CD4-positive, CD25-positive, alpha-beta regulatory T cell (primary cell): ENCODE results near the gene HHIPL1. TPM values are rescaled to one million over a fixed set of nuclear protein-coding genes. Genes with fewer than 3 reads are reported as not detected.

ENCODE experiments used
- ATAC-seq, 2 donors: fragments of 150-1000 bp; cut with Tn5 transposase; one replicate each; pipeline ENCODE4 v1.10.0; 2021; ENCODE audit warnings: low read depth in 2 of 2, moderate number of reproducible peaks in 2 of 2, moderate library complexity in 1 of 2
- DNase-seq, 3 donors: peaks; one replicate each; pipeline versions ENCODE4 v3.0.0 to v3.0.0-alpha.2; 2012 to 2022; ENCODE audit warnings: mixed read lengths in 1 of 3
- H3K27ac ChIP-seq: one replicate; pipeline ENCODE4 v1.7.0; 2013; ENCODE audit warnings: mild to moderate bottlenecking, low read length; ENCODE audit not compliant: insufficient read depth, poor library complexity, severe bottlenecking
- H3K27me3 ChIP-seq: one replicate; pipeline ENCODE4 v1.7.0; 2013; ENCODE audit warnings: low read length; ENCODE audit not compliant: control insufficient read depth, insufficient read depth
- H3K36me3 ChIP-seq: one replicate; pipeline ENCODE4 v1.7.0; 2013; ENCODE audit warnings: mild to moderate bottlenecking, low read length, moderate library complexity; ENCODE audit not compliant: control insufficient read depth, insufficient read depth
- H3K4me1 ChIP-seq: 2 replicates; pipeline ENCODE4 v1.7.0; 2013; ENCODE audit warnings: mild to moderate bottlenecking, low read length; ENCODE audit not compliant: insufficient read depth, control insufficient read depth, poor library complexity, severe bottlenecking
- H3K4me3 ChIP-seq: one replicate; pipeline ENCODE4 v1.7.0; 2013; ENCODE audit warnings: low read depth, mild to moderate bottlenecking, low read length, moderate library complexity
- H3K9me3 ChIP-seq, 2 experiments: 1 replicate in 1 of 2; 2 replicates in 1 of 2; pipeline ENCODE4 v1.7.0; 2013; ENCODE audit warnings: low read length in 2 of 2, mild to moderate bottlenecking in 1 of 2, moderate library complexity in 1 of 2; ENCODE audit not compliant: control insufficient read depth in 2 of 2
- H3K27ac Mint-ChIP-seq, 3 donors: one replicate each; pipeline ENCODE4 v1.8.0; 2020 to 2022; ENCODE audit warnings: mild to moderate bottlenecking in 3 of 3, mixed read lengths in 3 of 3, moderate library complexity in 2 of 3
- H3K27me3 Mint-ChIP-seq: one replicate; pipeline ENCODE4 v1.8.0; 2022; ENCODE audit warnings: mild to moderate bottlenecking, mixed read lengths
- H3K36me3 Mint-ChIP-seq: one replicate; pipeline ENCODE4 v1.8.0; 2020; ENCODE audit warnings: mixed read lengths
- H3K4me1 Mint-ChIP-seq, 4 donors: one replicate each; pipeline ENCODE4 v1.8.0; 2020 to 2022; ENCODE audit warnings: mixed read lengths in 4 of 4, mild to moderate bottlenecking in 1 of 4
- H3K4me3 Mint-ChIP-seq, 4 donors: one replicate each; pipeline ENCODE4 v1.8.0; 2020 to 2022; ENCODE audit warnings: mild to moderate bottlenecking in 4 of 4, mixed read lengths in 4 of 4, moderate library complexity in 3 of 4
- H3K9me3 Mint-ChIP-seq, 7 donors: one replicate each; pipeline ENCODE4 v1.8.0; 2020 to 2022; ENCODE audit warnings: mixed read lengths in 7 of 7, mild to moderate bottlenecking in 3 of 7, moderate library complexity in 2 of 7
- polyA plus RNA-seq, 4 donors: library from polyadenylated mRNA; unstranded; fragments of 300-500 nt; fragmentation: Illumina TruSeq; gene quantifications; one replicate each; pipeline ENCODE4 v1.2.3, GENCODE V29; 2021
- total RNA-seq: library from RNA; stranded (reverse); gene quantifications from one replicate; pipeline ENCODE4 v1.2.3, GENCODE V29; 2022

Gene HHIPL1
- total and polyA plus RNA-seq, 5 donors from 2014 or later: 0.23 TPM; not detected in 4

DNA sequence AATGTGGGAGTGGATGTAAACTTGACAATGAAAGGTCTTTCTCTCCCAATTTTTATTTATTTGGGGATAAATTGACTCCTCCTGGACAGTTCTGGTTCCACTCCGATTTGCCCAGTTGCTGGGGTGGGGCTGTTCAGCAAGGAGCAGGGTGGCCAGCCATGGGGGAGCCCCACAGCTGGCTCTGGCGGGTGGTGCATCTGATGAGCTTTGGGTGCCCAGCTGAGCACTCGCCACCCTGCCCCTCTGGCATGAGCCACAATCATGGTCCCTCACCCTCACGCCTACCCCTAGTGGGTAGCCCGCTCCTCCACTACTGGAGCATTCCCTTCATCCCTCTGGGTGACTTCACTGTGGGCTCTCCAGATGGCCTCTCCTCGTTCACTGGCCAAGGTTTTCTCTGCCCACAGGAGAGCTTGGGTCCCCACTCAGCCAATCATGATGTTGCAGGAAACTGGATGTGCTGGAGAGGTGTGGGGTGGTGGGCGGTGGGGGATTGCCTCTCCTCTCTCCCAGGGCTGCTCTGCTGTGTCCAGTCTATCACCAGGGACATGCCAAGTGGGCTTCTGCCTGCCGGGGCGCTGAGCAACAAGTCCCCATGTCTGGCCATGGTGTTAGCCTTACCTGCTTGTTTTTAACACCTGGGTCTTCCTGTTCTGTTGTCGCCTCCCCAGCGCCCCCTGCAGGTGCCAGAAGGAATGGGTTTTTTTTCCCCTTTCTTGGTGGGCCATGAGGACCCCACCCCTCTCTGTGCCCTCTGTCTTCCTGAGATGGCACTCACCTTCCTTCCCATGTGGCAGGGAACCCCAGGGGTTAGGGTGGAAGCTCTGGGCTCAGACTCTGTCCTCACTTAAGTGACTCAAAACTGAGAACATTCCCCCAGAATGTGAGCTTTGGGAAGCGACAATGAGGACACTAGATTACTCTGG is 42.6 kb downstream of the HHIPL1 start:
- Histone ChIP-seq H3K9me3 (no peaks in the 10 kb centered on the region), H3K4me1 (peaks cover 24% of the 10 kb centered on the region), H3K36me3 (no peaks in the 10 kb centered on the region), H3K27me3 (peaks cover 5% of the 10 kb centered on the region), H3K4me3 (no peak overlapping the region), H3K27ac (no peak overlapping the region)
- DNase-seq (peak in 2 of 3 donors; percentile 34 to 42), ATAC-seq (no peak)
- Mint-ChIP-seq H3K27me3 (peaks cover 35% of the 10 kb centered on the region), H3K9me3 (no peaks in the 10 kb centered on the region), H3K4me1 (peaks cover 2 to 24% (median 13%) of the 10 kb centered on the region in 4 donors), H3K36me3 (no peaks in the 10 kb centered on the region), H3K4me3 (peak overlapping the region in 1 of 4 donors; percentile 30), H3K27ac (no peak overlapping the region)

DNA sequence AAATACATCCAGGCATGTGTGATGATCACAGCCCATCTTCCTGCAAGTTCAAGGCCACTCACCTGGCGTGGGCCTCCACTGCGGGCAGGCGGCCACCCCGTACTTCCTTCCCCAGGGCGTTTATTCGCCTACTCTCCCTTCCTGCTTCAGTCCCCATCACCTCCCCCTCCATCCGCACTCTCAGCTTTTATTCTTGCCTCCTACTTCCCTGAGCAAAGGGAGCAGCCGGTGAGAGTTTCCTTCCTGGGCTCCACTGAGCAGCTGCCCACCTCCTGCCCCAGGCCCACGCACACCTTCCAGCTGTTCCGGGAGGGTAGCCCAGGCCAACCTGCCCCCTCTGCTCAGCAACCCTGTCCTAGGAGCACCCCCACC is 43.3 kb downstream of the HHIPL1 start:
- DNase-seq: no peak
- no peak overlapping the region for H3K27ac Mint-ChIP-seq

DNA sequence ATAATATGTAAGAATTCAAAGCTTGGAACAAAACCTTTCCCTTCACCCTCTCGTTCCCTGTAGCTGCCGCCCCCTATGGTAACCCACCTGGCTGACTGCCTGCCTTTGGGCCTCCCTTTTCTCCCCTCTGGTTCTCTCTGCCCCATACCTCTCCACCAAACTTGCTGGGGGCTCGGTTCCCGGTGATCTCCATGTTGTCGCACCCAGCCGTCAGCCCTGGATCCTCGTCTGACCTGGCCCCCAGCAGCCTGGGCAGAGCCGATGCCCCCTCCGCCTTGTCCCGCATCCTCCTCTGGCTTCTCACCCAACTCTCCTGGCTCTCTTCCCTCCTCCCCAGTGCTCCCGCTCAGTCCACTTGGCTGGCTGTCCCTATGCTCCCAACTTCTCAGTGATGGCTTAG is 43.7 kb downstream of the HHIPL1 start:
- H3K27me3 Mint-ChIP-seq: peaks cover 35% of the 10 kb centered on the region

More for the DNA sequence above, 43.3 kb downstream of the HHIPL1 start:
- H3K4me1 Mint-ChIP-seq: peaks cover 2 to 20% (median 10%) of the 10 kb centered on the region in 4 donors
- H3K27me3 ChIP-seq: peaks cover 5% of the 10 kb centered on the region
- H3K4me3 Mint-ChIP-seq: peak overlapping the region in 1 of 4 donors; percentile 30
- H3K9me3 Mint-ChIP-seq: no peaks in the 10 kb centered on the region
- peaks cover 18% of the 10 kb centered on the region for H3K4me1 ChIP-seq
- no peaks in the 10 kb centered on the region for H3K36me3 Mint-ChIP-seq
- ATAC-seq: no peak
- H3K27me3 Mint-ChIP-seq: peaks cover 35% of the 10 kb centered on the region
- H3K36me3 ChIP-seq: no peaks in the 10 kb centered on the region
- H3K9me3 ChIP-seq: no peaks in the 10 kb centered on the region
- H3K4me3 ChIP-seq: no peak overlapping the region
- no peak overlapping the region for H3K27ac ChIP-seq

DNA sequence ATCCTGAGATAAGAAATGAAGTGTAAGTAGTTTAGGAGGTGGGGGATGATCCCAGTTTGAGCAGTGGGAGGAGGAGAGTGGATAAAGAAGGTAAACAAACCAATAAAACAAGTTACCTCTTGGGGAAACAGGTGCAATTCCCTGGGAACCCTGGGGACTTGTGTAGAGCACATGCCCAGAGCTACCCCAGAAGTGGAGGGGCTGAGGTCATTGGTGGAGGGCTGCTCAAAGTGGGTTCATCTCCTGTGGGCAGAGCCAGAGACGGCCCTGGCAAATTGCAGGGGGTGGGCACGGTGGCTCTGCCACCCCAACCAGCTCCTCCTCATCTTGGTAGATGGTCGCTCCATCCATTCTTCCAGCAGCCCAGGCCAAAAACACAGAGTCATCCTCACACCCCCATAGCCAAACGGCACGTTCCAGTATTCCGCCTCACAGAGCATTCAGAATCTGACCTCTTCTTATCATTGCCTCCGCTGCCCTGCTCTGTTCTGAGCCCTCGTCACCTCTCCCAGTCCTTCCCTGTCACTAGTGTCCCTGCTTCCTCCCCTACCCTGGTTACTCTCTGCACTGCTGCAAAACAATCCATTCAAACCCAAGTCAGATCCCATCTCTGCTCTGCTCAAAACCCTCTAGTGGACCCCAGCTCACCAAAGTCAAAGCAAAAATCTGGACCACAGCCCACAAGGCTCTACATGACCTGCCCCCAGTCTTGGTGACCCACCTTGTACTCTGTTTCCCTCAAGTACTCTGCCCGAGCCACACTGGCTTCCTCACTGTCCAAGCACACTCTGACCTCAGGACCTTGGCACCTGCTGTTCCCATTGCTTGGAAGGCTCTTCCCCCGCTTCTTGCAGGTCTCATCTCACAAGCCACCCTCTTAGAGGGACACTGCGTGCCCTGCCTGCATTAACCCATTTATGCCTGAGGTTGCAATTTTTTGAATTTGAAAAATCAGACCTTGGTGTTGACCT is 44.6 kb downstream of the HHIPL1 start:
- H3K4me1 ChIP-seq: peaks cover 8% of the 10 kb centered on the region
- H3K9me3 ChIP-seq: no peaks in the 10 kb centered on the region
- Mint-ChIP-seq H3K4me1 (peaks cover 2 to 16% (median 9%) of the 10 kb centered on the region in 4 donors), H3K36me3 (no peaks in the 10 kb centered on the region), H3K4me3 (peak overlapping the region in 1 of 4 donors; percentile 0), H3K27ac (no peak overlapping the region), H3K27me3 (peaks cover 37% of the 10 kb centered on the region), H3K9me3 (no peaks in the 10 kb centered on the region)
- no peaks in the 10 kb centered on the region for H3K36me3 ChIP-seq
- ATAC-seq (no peak), DNase-seq (no peak)
- peaks cover 5% of the 10 kb centered on the region for H3K27me3 ChIP-seq
- no peak overlapping the region for H3K27ac ChIP-seq
- H3K4me3 ChIP-seq: no peak overlapping the region

More for the DNA sequence above, 43.7 kb downstream of the HHIPL1 start:
- DNase-seq (no peak), ATAC-seq (no peak)
- H3K27me3 ChIP-seq: peaks cover 5% of the 10 kb centered on the region
- peaks cover 13% of the 10 kb centered on the region for H3K4me1 ChIP-seq
- Mint-ChIP-seq H3K27ac (no peak overlapping the region), H3K9me3 (no peaks in the 10 kb centered on the region), H3K4me1 (peaks cover 2 to 19% (median 10%) of the 10 kb centered on the region in 4 donors), H3K36me3 (no peaks in the 10 kb centered on the region), H3K4me3 (peak overlapping the region in 1 of 4 donors; percentile 34)
- H3K36me3 ChIP-seq: no peaks in the 10 kb centered on the region
- H3K4me3 ChIP-seq: no peak overlapping the region
- H3K9me3 ChIP-seq: no peaks in the 10 kb centered on the region
- no peak overlapping the region for H3K27ac ChIP-seq

DNA sequence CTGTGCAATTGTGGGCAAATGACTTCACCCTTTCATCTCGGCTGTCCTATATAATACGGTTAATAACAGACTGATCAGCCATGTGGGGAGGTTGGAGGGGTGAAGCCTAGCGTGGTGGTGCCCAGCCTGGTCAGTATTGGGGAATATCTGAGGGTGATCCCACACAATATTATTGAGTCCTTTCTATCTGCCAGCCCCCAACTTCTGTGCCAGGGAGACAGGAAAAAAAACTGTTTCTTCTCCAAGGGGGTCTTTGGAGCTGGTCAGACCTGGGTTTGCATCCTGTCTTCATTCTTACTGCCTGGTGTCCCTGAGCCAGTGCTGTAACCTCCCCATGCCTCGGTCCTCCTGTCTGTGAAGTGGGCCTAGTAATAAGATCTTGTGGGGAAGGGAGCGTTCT is 45.7 kb downstream of the HHIPL1 start:
- H3K4me1 ChIP-seq: peaks cover 5% of the 10 kb centered on the region
- Mint-ChIP-seq H3K36me3 (no peaks in the 10 kb centered on the region), H3K27me3 (peaks cover 40% of the 10 kb centered on the region), H3K4me3 (peak overlapping the region in 1 of 4 donors; percentile 42), H3K4me1 (peaks cover 2 to 12% (median 9%) of the 10 kb centered on the region in 4 donors), H3K27ac (no peak overlapping the region), H3K9me3 (no peaks in the 10 kb centered on the region)
- no peak overlapping the region for H3K4me3 ChIP-seq
- H3K36me3 ChIP-seq: no peaks in the 10 kb centered on the region
- H3K27me3 ChIP-seq: peaks cover 8% of the 10 kb centered on the region
- ATAC-seq: no peak
- no peaks in the 10 kb centered on the region for H3K9me3 ChIP-seq
- no peak for DNase-seq
- H3K27ac ChIP-seq: no peak overlapping the region

DNA sequence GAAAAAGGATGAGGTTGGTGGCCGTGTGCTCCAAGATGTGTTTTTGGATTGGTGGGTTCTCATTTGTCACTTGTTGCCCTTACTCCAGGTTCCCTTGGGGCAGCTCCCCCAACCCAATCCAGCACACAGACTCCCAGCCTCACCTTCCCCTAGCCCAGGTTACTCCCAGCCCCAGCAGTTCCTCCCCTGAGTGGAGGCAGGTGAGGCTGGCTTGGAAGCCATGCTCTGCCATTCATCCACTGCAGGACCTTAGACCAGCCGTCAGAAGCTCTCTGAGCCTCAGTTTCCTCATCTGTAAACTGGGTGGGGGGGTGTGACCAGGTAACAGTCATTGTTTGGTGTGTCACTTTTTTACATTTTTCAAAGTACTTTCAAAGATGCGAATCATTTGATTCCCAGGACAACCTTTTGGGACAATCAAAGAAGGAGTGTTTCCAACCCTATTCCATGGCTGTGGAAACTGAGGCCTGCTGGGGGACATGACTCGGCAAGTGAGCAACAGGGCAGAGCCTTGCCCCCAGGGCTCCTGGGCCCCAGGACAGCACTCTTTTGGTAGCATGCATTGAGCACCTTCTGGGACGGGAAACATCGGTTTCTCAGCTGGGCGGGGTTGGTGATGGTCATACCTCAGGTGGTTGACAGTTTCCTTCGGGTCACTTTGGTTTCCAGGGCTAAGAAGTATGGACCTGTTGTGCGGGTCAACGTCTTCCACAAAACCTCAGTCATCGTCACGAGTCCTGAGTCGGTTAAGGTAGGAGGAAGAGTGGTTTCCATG is 46.4 kb downstream of the HHIPL1 start:
- Histone ChIP-seq H3K4me3 (no peak overlapping the region), H3K36me3 (no peaks in the 10 kb centered on the region), H3K4me1 (peaks cover 5% of the 10 kb centered on the region), H3K9me3 (no peaks in the 10 kb centered on the region), H3K27me3 (peaks cover 8% of the 10 kb centered on the region), H3K27ac (no peak overlapping the region)
- DNase-seq (no peak), ATAC-seq (no peak)
- no peak overlapping the region for H3K27ac Mint-ChIP-seq
- peak overlapping the region in 1 of 4 donors; percentile 42 for H3K4me3 Mint-ChIP-seq
- H3K4me1 Mint-ChIP-seq: peaks cover 2 to 11% (median 8%) of the 10 kb centered on the region in 4 donors
- H3K27me3 Mint-ChIP-seq: peaks cover 37% of the 10 kb centered on the region
- no peaks in the 10 kb centered on the region for H3K36me3 Mint-ChIP-seq
- peaks cover 0 to 2% (median 0%) of the 10 kb centered on the region in 7 donors for H3K9me3 Mint-ChIP-seq

DNA sequence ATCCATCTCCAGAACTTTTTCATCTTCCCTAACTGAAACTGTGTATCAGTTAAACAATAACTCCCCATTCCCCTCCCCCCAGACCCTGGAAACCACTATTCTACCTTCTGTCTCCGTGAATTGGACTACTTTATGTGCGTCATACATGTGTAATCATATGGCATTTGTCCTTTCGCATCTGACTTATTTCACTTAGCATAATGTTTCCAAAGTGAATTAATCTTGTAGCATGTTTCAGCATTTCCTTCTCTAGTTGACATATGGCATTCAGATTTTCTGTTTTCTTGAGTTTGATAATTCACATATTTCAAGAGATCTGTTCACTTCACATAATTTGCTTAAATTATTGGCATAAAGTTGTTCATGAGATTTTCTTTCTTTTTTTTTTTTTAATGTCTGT is 49.0 kb downstream of the HHIPL1 start:
- Histone ChIP-seq H3K9me3 (no peaks in the 10 kb centered on the region), H3K36me3 (no peaks in the 10 kb centered on the region), H3K27me3 (peaks cover 19% of the 10 kb centered on the region), H3K27ac (no peak overlapping the region), H3K4me1 (no peaks in the 10 kb centered on the region), H3K4me3 (no peak overlapping the region)
- Mint-ChIP-seq H3K4me3 (no peak overlapping the region), H3K27ac (no peak overlapping the region), H3K36me3 (no peaks in the 10 kb centered on the region), H3K4me1 (peaks cover 0 to 4% (median 1%) of the 10 kb centered on the region in 4 donors), H3K27me3 (peaks cover 24% of the 10 kb centered on the region), H3K9me3 (peaks cover 0 to 2% (median 0%) of the 10 kb centered on the region in 7 donors)
- no peak for ATAC-seq
- DNase-seq: no peak
